ENCODE results near the gene MKNK2. TPM values are rescaled to one million over a fixed set of nuclear protein-coding genes. Genes with fewer than 3 reads are reported as not detected.

The MKNK2 gene
- total and polyA plus RNA-seq, 4 donors: 107 to 333 (median 160) TPM

DNA sequence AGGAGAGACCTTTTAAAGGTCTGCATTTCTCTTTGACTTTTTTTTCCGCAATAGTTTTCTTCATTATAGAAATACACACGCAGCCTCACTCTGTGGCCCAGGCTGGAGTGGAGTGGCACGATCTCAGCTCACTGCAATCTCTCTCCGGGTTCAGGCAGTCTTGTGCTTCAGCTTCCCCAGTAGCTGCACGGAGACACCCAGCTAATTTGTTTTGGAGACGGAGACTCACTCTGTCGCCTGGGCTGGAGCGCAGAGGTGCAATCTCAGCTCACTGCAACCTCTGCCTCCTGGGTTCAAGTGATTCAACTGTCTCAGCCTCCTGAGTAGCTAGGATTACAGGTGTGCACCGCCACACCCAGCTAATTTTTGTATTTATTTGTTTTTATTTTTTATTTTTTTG, 11.7 kb upstream of the MKNK2 start:
- Histone ChIP-seq H3K9me3 (ENCODE audit: control insufficient read depth in 4 of 4, insufficient read depth in 3 of 4, low read length in 3 of 4) (no peaks in the 10 kb centered on the region), H3K4me1 (ENCODE audit: control insufficient read depth in 5 of 5, insufficient read depth in 5 of 5, low read length in 5 of 5) (peaks cover 5 to 37% (median 18%) of the 10 kb centered on the region in 5 donors)
- TF ChIP-seq, protein P1, sequence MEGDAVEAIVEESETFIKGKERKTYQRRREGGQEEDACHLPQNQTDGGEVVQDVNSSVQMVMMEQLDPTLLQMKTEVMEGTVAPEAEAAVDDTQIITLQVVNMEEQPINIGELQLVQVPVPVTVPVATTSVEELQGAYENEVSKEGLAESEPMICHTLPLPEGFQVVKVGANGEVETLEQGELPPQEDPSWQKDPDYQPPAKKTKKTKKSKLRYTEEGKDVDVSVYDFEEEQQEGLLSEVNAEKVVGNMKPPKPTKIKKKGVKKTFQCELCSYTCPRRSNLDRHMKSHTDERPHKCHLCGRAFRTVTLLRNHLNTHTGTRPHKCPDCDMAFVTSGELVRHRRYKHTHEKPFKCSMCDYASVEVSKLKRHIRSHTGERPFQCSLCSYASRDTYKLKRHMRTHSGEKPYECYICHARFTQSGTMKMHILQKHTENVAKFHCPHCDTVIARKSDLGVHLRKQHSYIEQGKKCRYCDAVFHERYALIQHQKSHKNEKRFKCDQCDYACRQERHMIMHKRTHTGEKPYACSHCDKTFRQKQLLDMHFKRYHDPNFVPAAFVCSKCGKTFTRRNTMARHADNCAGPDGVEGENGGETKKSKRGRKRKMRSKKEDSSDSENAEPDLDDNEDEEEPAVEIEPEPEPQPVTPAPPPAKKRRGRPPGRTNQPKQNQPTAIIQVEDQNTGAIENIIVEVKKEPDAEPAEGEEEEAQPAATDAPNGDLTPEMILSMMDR (IDR thresholded peaks at IDR 0.05; ENCODE audit: control extremely low read depth, extremely low read depth): no peak

DNA sequence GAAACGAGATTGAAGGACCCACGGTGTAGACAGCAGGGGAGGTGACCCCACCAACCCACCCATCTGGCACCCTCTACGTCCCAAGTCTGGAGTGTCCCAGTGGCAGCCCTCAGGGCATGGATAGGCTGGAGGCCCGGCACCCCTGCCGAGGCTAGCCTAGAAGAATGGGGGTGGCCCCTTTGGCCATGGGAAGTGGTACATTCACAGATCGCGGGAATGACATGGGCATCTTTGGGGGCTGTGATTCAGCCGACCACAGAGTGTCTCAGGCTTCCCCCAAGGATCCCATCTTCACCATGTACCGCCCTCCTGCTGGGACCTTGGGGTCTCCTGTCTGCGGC, 11.3 kb upstream of the MKNK2 start:
- H3K4me1 ChIP-seq (ENCODE audit: control insufficient read depth in 5 of 5, insufficient read depth in 5 of 5, low read length in 5 of 5): peaks cover 5 to 37% (median 18%) of the 10 kb centered on the region in 5 donors

More for the DNA sequence above, 11.7 kb upstream of the MKNK2 start:
- DNase-seq: no peak
- WGBS, 2 donors: 87 to 88% methylated on average over 9 of the region's 9 CpGs
- Histone ChIP-seq H3K4me3 (no peak overlapping the region), H3K36me3 (ENCODE audit: control insufficient read depth in 4 of 4, insufficient read depth in 4 of 4, low read length in 4 of 4) (no peaks in the 10 kb centered on the region), H3K27me3 (ENCODE audit: control insufficient read depth in 3 of 3, insufficient read depth in 3 of 3, low read length in 2 of 3) (no peaks in the 10 kb centered on the region), H3K27ac (ENCODE audit: low read depth in 1 of 2, low read length in 1 of 2) (peak overlapping the region in 1 of 2 donors; percentile 97), H3K9ac (ENCODE audit: insufficient read depth in 1 of 2, low read length in 2 of 2) (peak overlapping the region in 1 of 2 donors; percentile 80)
- no peak for ATAC-seq (ENCODE audit: insufficient read depth, low FRiP score)

DNA sequence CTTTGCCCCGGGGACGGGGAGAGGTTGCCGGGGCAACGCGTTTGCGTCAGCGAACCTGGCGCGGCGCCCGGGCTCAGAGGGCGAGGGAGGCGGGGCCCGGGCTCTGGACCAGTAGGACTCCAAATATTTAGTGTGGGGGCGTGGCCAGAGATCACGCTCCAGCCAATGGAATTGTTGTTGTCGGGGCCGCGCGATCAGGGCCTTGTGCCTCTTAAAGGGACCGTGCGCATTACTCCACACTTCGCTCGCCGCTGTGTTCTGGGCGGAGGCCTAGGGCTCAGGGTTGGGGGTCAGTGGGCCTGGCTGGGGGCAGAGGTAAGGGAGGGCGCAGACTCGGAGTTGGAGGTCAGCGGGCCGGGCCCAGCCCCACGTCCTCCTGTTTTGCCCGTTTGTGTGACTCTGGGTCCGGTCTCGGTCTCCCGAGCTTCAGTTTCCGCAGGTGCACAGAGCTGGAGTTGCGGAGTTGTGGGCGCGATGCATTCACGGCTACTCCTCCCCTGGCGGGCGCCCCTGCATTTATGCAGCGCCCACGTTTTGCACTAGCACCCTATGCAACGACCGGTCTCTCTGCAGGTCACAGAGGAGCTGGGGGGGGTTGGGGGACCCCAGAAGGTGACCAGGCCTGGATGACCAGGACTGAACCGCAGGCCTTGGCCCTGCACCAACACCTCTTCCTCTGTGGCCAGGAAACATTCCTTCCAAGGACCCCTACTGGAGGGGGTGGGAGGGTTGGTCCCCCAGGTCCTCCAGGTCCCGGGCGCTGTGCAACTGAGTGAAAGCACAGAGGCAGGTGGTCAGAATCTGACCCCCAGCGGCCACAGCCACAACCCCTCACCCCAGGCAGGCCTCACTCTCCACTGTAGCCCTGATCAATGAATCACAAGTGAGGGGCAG, 10.7 kb upstream of the MKNK2 start:
- Histone ChIP-seq H3K36me3 (ENCODE audit: control insufficient read depth in 4 of 4, insufficient read depth in 4 of 4, low read length in 4 of 4) (no peaks in the 10 kb centered on the region), H3K4me3 (peak overlapping the region; percentile 62), H3K9me3 (ENCODE audit: control insufficient read depth in 4 of 4, insufficient read depth in 3 of 4, low read length in 3 of 4) (no peaks in the 10 kb centered on the region), H3K4me1 (ENCODE audit: control insufficient read depth in 5 of 5, insufficient read depth in 5 of 5, low read length in 5 of 5) (peaks cover 5 to 41% (median 20%) of the 10 kb centered on the region in 5 donors), H3K27me3 (ENCODE audit: control insufficient read depth in 3 of 3, insufficient read depth in 3 of 3, low read length in 2 of 3) (no peaks in the 10 kb centered on the region), H3K27ac (ENCODE audit: low read depth in 1 of 2, low read length in 1 of 2) (peak overlapping the region; percentile 97 to 98), H3K9ac (ENCODE audit: insufficient read depth in 1 of 2, low read length in 2 of 2) (peak overlapping the region; percentile 68 to 80)
- DNase-seq (peak; percentile 99), ATAC-seq (ENCODE audit: insufficient read depth, low FRiP score) (peak; percentile 94)
- 2% methylated on average over 45 to 50 of the region's 50 CpGs for WGBS, 2 donors
- TF ChIP-seq, protein P1 (IDR thresholded peaks at IDR 0.05; ENCODE audit: control extremely low read depth, extremely low read depth): no peak

More for the DNA sequence above, 11.3 kb upstream of the MKNK2 start:
- Histone ChIP-seq H3K4me3 (no peak overlapping the region), H3K36me3 (ENCODE audit: control insufficient read depth in 4 of 4, insufficient read depth in 4 of 4, low read length in 4 of 4) (no peaks in the 10 kb centered on the region), H3K27ac (ENCODE audit: low read depth in 1 of 2, low read length in 1 of 2) (peak overlapping the region; percentile 52 to 97), H3K9me3 (ENCODE audit: control insufficient read depth in 4 of 4, insufficient read depth in 3 of 4, low read length in 3 of 4) (no peaks in the 10 kb centered on the region), H3K27me3 (ENCODE audit: control insufficient read depth in 3 of 3, insufficient read depth in 3 of 3, low read length in 2 of 3) (no peaks in the 10 kb centered on the region), H3K9ac (ENCODE audit: insufficient read depth in 1 of 2, low read length in 2 of 2) (peak overlapping the region; percentile 68 to 80)
- 50 to 56% methylated on average over 10 of the region's 10 CpGs for WGBS, 2 donors
- DNase-seq: no peak
- ATAC-seq (ENCODE audit: insufficient read depth, low FRiP score): no peak
- TF ChIP-seq, protein P1 (IDR thresholded peaks at IDR 0.05; ENCODE audit: control extremely low read depth, extremely low read depth): no peak
